Testis (tissue), 3 donors: Measurements from ENCODE around the gene ATP1A3. TPM values are rescaled to one million over a fixed set of nuclear protein-coding genes. Genes with fewer than 3 reads are reported as not detected.

ENCODE experiments used
- DNase-seq: peaks from one replicate; pipeline ENCODE4 v3.0.0-alpha.2; 2019
- H3K27ac ChIP-seq, 2 donors: fragments of 200-600 bp; sonication (generic); one replicate each; pipeline ENCODE4 v1.5.1; 2019
- H3K27me3 ChIP-seq: fragments of 200-600 bp; sonication (generic); one replicate; pipeline ENCODE4 v1.5.1; 2019
- H3K36me3 ChIP-seq: fragments of 200-600 bp; sonication (generic); one replicate; pipeline ENCODE4 v1.5.1; 2017; ENCODE audit warnings: low read depth; ENCODE audit errors: missing control alignments
- H3K4me1 ChIP-seq: fragments of 200-600 bp; sonication (generic); one replicate; pipeline ENCODE4 v1.5.1; 2019
- H3K4me3 ChIP-seq, 2 donors: fragments of 200-600 bp; sonication (generic); one replicate each; pipeline ENCODE4 v1.5.1; 2017 to 2019
- H3K9me3 ChIP-seq: fragments of 200-600 bp; sonication (generic); one replicate; pipeline ENCODE4 v1.5.1; 2017
- CTCF ChIP-seq, 3 experiments: fragments of 450-650 bp in 2 of 3; fragments of 200-600 bp in 1 of 3; sonication (generic) in 1 of 3; IDR thresholded peaks; one replicate each; pipeline ENCODE4 v1.5.1; 2016 to 2019; ENCODE audit warnings: antibody characterized with exemption in 3 of 3, mild to moderate bottlenecking in 2 of 3, moderate library complexity in 1 of 3
- POLR2A ChIP-seq: fragments of 450-650 bp; IDR thresholded peaks from one replicate; pipeline ENCODE4 v1.6.1; 2017; ENCODE audit warnings: antibody characterized with exemption, mild to moderate bottlenecking, moderate library complexity
- WGBS, 2 donors: methylation state at CpG; one replicate each; pipeline ENCODE4 v1.1.5; 2018; 5-methylcytosine and 5-hydroxymethylcytosine counted together
- intact Hi-C: fragments of 100-400 bp; cut with DNase I; formaldehyde crosslinking; loops from one replicate; pipeline ENCODE4 v1.15.1; 2023; ENCODE audit warnings: low total_unique reads
- polyA plus RNA-seq: library from polyadenylated mRNA; stranded (reverse); fragments of 350-450 nt; fragmentation: Illumina TruSeq; extraction: RNeasy Lipid Tissue Mini Kit (QIAGEN cat#74804); gene quantifications from one replicate; pipeline ENCODE4 v1.2.3, GENCODE V29; 2014; ENCODE audit warnings: low read depth, low replicate concordance; ENCODE audit not compliant: insufficient read depth
- total RNA-seq, 2 donors: library from RNA; depleted of rRNA; stranded (reverse); fragments of >200 nt; gene quantifications; one replicate each; pipeline ENCODE4 v1.2.3, GENCODE V29; 2016

ATP1A3 gene
- total and polyA plus RNA-seq, 3 donors from 2014 or later, result 30.3 to 87.3 (median 60.8) TPM

GRCh38 chr19:41965106-41965505 is 28.9 kb downstream of the ATP1A3 start:
- intact Hi-C loops, result no loop called here
- TF ChIP-seq CTCF (IDR thresholded peaks at IDR 0.05), result no peak
- TF ChIP-seq POLR2A, result no peak
- Histone ChIP-seq H3K9me3 (no peaks in the 10 kb centered on the region), H3K27ac (no peak overlapping the region), H3K27me3 (no peaks in the 10 kb centered on the region), H3K36me3 (no peaks in the 10 kb centered on the region), H3K4me1 (no peaks in the 10 kb centered on the region), H3K4me3 (no peak overlapping the region)
- WGBS, 2 donors, result 75 to 80% methylated on average over 5 of the region's 5 CpGs
- DNase-seq, result no peak

GRCh38 chr19:41960973-41961372 is 33.1 kb downstream of the ATP1A3 start:
- intact Hi-C loops, result no loop called here
- Histone ChIP-seq H3K4me1 (peaks cover 12% of the 10 kb centered on the region), H3K9me3 (no peaks in the 10 kb centered on the region), H3K27ac (no peak overlapping the region), H3K27me3 (no peaks in the 10 kb centered on the region), H3K4me3 (no peak overlapping the region), H3K36me3 (no peaks in the 10 kb centered on the region)
- no peak for DNase-seq
- TF ChIP-seq CTCF (IDR thresholded peaks at IDR 0.05) (no peak), POLR2A (no peak)
- 96 to 98% methylated on average over 5 of the region's 5 CpGs for WGBS, 2 donors

GRCh38 chr19:41959056-41960053 is 34.7 kb downstream of the ATP1A3 start, which contains the start of gene RABAC1:
Gene RABAC1 (minus strand): TSS chr19:41959321. CDS start chr19:41959292, 29 bp downstream.
- DNase-seq, result peak; percentile 96
- intact Hi-C loops, result loop anchor here (10.0 kb wide), 1 partner anchor 85 kb away; the partner anchor contains the start of gene CD79A

GRCh38 chr19:41958367-41959055 is 35.5 kb downstream of the ATP1A3 start:
- Histone ChIP-seq H3K4me1 (peaks cover 12% of the 10 kb centered on the region), H3K27me3 (no peaks in the 10 kb centered on the region), H3K9me3 (no peaks in the 10 kb centered on the region), H3K36me3 (no peaks in the 10 kb centered on the region), H3K27ac (peak overlapping the region; percentile 83 to 95), H3K4me3 (peak overlapping the region; percentile 94 to 97)
- WGBS, 2 donors, result 0% methylated on average over 37 of the region's 43 CpGs; no CpG with 5 or more reads in 1 of the 2 donors
- intact Hi-C loops, result loop anchor here (10.0 kb wide), 1 partner anchor 84 kb away; the partner anchor contains the start of gene CD79A
- peak; percentile 92 for DNase-seq
- TF ChIP-seq POLR2A (peak; percentile 44), CTCF (IDR thresholded peaks at IDR 0.05) (no peak)

More at GRCh38 chr19:41959056-41960053, 34.7 kb downstream of the ATP1A3 start, which contains the start of gene RABAC1:
- Histone ChIP-seq H3K9me3 (no peaks in the 10 kb centered on the region), H3K4me3 (peak within 1 kb of the TSS; percentile 94 to 97), H3K4me1 (peaks cover 12% of the 10 kb centered on the region), H3K36me3 (no peaks in the 10 kb centered on the region), H3K27ac (peak within 1 kb of the TSS; percentile 83 to 95), H3K27me3 (no peaks in the 10 kb centered on the region)
- TF ChIP-seq POLR2A, result peak; percentile 49
- no peak for TF ChIP-seq CTCF (IDR thresholded peaks at IDR 0.05)
- 4 to 10% methylated on average over 16 to 44 of the region's 46 CpGs for WGBS, 2 donors
